Skeletal muscle cell (primary cell): ENCODE measurements around the gene RUSC1.

Source experiments
- DNase-seq: peaks from one replicate; pipeline ENCODE4 v3.0.0-alpha.2; 2010; ENCODE audit warnings: low read depth
- H3K4me3 ChIP-seq: 2 replicates; pipeline ENCODE4 v1.5.1; 2011; ENCODE audit warnings: low read depth, mild to moderate bottlenecking, control low read depth, low read length, moderate library complexity

Gene RUSC1

DNA sequence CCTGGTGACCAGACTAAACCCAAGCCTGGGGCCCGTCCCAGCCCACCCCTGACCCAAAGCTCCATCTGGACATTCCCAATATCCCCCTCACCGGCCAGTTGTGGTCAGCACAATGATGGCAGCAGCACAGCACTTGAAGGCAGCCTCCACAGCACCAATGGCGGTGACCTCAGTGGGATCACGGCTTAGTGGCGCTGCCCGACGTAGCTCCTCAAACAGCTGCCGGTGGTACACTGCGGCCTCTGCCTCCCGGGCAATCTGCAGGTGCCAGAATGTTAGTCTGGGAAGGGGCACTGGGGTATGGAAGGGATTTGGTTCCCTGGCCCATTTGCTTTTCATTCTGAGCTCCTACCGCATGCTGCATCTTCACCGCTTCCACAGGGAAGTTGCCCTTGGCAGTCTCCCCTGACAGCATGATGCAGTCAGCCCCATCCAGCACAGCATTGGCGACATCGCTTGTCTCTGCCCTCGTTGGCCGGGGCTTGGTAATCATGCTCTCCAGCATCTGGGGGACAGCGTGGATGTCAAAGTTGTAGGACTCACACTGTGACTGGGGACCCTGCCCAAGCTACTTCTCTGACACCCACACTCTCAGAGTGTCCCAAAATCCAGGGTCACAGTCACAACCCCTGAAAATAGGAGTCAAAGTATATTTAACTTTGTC lies 27.5 kb upstream of the RUSC1 start:
- H3K4me3 ChIP-seq = no peak overlapping the region
- DNase-seq = no peak

GRCh38 chr1:155294520-155295182 lies 26.0 kb upstream of the RUSC1 start:
- H3K4me3 ChIP-seq = peak overlapping the region; percentile 5
- no peak for DNase-seq

- peak overlapping the region; percentile 5 for H3K4me3 ChIP-seq
- DNase-seq = no peak
Measured at GRCh38 chr1:155295183-155295941, 25.3 kb upstream of the RUSC1 start.

GRCh38 chr1:155295942-155296267 lies 24.8 kb upstream of the RUSC1 start:
- DNase-seq = no peak
- H3K4me3 ChIP-seq = no peak overlapping the region

GRCh38 chr1:155296661-155297060 lies 24.0 kb upstream of the RUSC1 start:
- DNase-seq = no peak

DNA sequence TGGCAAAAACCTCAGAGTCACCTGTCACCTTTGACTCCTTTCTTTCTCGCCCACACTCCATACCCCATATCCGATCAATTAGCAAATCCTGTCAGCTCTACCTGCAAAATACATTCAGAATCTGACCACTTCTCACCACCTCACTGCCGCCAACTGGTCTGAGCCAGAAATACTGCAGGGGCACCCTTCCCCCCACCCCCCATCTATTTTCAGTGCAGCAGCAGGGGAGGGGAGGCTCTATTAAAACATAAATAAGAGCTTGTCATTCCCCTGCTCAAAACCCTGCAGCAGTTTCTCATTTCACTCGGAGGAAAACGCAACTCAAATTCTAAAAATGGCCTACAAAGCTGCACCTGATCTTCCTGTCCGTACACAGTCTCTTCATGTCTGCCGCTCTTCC lies 23.3 kb upstream of the RUSC1 start:
- DNase-seq = no peak
- H3K4me3 ChIP-seq = no peak overlapping the region

More at GRCh38 chr1:155296661-155297060, 24.0 kb upstream of the RUSC1 start:
- no peak overlapping the region for H3K4me3 ChIP-seq

DNA sequence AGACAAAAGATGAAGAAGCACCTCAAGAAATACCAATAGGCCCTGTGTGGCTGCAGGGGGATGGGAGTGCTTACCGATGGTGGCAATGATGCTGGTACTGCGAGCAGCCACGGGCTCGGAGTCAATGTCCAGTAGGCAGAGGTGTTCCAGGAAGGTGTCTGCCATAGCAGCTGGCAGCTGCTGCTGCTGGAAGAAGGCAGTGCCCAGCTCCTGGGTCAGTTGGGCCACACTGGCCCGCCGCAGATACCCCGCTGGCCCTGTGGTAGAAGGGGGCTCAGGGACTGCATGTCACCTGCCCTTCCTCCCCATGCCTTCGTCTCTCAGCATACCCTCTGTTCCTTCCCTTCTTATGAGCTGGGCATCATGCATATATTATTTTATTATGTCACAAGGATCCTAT lies 20.7 kb upstream of the RUSC1 start:
- no peak for DNase-seq
- no peak overlapping the region for H3K4me3 ChIP-seq

DNA sequence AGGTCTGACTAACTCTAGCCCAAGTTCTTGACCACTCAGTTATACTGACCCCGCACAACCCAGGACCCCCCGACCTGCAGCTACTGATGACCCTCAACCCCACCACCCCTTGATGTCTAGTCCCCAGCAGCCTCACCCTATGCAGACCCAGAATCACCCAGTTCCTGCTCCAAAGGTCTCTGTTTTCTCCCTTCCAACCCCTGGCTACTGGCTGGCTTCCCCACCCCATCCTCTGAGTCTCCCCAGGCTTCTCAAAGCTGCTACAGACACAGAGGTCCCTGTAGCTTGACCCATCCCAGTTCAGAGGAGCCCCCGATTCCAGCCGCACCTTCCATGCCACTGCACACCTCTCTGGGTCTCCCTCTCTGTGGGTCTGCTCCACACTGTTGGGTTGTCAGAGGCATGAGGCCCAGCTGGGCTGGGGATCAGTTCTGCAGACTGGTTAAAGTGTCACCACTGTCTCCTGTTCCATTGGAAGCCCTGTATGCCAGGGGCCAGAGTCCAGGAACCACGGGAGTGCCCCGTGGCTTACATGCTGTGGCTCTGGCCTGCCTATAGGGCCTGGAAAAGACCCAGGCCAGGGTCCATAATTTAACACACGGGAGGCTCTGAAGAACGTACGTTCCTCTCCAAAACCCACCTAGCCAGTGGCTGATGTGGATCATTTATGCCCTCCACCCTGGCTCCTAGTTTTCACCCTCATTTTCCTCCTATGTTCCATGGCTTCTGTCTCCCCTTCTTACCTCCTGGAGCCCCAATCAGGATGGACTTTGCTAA lies 20.0 kb upstream of the RUSC1 start:
- no peak overlapping the region for H3K4me3 ChIP-seq
- no peak for DNase-seq

DNA sequence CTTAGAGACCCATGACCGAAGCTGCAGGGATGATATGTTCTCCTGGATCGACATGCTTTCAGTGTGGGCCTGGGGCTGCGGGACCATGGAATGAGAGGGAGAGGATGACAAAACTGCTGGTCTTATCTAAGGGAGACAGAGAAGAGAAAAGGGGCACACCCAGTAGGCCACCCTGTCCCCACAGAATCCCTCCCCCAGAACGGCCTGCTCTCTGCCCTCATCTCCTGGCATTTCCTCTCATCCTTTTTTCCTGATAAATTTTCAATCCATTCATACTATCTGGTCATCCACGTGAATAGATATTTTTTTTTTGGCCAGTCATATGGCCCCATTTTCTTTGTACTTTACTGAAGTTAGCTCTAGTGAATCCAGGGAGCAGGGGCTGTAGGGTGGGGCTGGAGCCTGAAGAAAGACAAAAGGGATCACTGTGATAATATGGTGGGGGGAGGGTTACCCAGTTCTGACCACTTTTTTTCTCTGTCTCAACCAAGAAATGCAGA lies 19.3 kb upstream of the RUSC1 start, which contains the start of gene PKLR:
TSS of gene PKLR (minus strand) at position 97 of the 500 bp plus-strand sequence. CDS start at position 54, 43 bp downstream.
- no peak within 1 kb of the TSS for H3K4me3 ChIP-seq
- no peak for DNase-seq

DNA sequence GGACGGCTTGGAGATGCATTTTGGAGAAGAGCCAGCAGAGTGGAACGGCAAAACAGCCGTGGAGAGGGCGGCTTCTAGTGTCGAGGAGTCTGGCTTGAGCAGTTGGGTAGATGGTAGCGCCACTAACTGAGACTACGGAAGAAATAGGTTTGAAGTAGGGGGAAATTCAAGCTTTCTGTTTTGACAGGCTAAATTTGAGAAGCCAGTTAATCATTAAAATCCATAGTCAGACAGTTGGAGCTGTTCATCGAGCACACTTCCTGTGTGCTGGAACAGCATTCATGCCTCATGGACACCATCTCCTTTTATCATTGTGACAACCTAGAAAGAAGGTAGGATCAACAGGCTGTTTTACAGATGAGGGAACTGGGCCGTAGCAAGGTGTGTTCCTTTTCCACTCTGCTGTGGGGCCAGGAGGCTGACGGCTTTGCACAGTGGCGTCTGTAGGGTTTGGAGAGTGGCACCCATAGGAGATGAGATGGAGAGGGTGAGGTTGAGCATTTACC lies 16.1 kb upstream of the RUSC1 start:
- no peak for DNase-seq
- no peak overlapping the region for H3K4me3 ChIP-seq

DNA sequence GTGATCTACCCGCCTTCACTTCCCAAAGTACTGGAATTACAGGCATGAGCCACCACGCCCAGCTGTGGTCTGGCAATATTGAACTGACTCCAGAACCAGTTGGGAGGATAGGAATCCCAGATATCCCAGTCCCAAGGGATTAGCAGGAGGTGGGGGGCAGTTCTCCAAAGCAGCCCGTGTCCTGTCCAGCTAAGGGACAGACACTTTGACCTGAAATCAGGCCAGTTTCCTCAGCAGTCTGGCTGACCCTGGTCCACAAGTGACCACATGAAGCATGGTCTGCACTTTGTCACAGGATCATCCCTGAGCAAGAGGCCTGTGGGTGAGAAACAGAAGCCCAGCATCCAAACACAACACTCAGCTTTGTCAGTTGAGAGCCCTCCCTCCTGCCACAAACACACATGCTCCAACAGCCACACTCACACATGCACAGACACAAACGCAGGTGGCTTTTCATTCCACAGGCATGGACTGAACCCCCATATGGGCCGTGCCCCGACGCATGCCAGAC lies 14.8 kb upstream of the RUSC1 start:
- no peak overlapping the region for H3K4me3 ChIP-seq
- no peak for DNase-seq

DNA sequence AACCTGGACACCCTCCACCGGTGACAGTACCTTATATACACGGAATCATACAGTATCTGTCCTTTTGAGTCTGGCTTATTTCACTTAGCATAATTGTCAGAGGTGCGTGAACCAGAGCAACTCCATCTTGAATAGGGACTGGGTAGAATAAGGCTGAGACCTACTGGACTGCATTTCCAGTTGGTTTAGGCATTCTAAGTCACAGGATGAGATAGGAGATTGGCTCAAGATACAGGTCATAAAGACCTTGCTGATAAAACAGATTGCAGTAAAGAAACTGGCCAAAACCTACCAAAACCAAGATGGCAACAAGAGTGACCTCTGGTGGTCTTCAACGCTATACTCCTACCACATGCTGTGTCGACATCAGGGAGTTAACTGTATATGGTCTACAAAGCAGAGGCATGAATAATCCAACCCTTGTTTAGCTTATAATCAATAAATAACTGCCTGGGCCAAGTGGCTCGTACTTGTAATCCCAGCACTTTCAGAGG lies 13.4 kb upstream of the RUSC1 start:
- DNase-seq = no peak
- H3K4me3 ChIP-seq = no peak overlapping the region

DNA sequence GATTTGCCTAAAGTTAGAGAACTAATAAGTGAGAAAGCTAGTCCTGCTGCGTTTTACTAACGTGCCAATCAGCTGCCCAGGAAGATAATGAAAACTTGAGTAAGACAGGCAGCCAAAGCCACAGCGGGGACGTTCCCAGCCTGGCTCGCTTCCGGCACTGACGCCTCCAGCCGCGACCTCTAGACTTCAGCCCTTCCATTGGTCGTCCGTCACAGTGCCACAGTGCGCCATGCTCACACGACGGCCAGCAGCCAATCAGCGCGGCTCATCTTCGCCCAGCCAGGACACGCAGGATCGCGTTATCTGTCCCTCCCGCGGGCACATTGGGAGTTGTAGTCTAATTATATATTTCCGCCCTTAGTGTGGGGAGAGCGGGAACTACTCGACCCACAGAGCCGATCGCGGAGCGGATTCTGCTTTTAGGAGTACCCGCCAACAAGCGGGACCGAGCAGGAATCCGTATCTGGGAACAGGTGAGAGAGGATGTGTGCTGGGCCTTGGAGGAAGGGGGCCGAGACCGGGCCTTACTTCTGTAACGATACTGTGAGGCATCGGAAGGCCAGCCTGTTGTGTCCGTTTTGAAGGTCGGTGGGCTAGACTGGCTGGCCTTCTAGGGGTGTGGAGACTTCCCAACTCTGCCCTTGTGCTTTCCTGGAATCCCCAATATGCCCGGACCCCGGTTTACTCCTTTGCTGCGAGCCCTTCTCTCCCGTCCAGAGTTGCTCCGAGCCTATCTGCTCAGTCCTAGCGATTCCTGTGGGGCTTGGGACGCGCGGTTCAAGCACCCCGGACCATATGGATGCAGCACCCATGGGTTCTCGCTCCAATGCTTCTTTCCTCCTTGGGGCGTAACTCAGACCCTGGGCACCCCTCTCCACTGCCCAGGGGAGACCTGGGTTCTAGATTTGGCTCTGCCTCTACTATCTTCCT lies 11.9 kb upstream of the RUSC1 start, which contains the start of gene FDPS:
TSS of gene FDPS (plus strand) at position 374 of the 930 bp plus-strand sequence. CDS start 924 bp downstream, outside the sequence.
- peak; percentile 98 for DNase-seq
- H3K4me3 ChIP-seq = peak within 1 kb of the TSS; percentile 97

GRCh38 chr1:155309423-155310021 lies 11.2 kb upstream of the RUSC1 start:
- H3K4me3 ChIP-seq = peak overlapping the region; percentile 97
- no peak for DNase-seq

DNA sequence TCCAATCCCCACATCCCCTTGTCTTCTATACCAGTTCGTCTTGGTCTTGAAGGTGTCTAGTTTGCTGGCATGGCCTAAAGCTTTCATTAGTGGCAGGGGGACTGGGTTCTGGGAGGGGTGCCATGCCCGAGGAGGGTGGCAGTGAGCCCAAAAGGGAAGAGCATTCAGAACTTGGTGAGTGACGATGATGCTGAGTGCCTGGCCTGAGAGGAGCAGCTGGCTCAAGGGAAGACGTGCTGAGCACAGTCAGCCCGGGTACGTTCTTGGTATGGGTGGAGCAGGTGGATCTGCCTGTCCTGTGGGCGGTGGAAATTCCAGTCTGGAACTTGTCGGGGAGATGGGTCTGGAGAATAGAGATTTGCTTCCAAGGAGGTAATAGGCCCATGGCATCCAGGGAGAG lies 7.4 kb upstream of the RUSC1 start:
- no peak overlapping the region for H3K4me3 ChIP-seq
- no peak for DNase-seq

- DNase-seq = no peak
- no peak overlapping the region for H3K4me3 ChIP-seq
Measured at GRCh38 chr1:155316922-155317321, 3.8 kb upstream of the RUSC1 start.

GRCh38 chr1:155318082-155318481 lies 2.6 kb upstream of the RUSC1 start:
- H3K4me3 ChIP-seq = no peak overlapping the region
- DNase-seq = no peak

DNA sequence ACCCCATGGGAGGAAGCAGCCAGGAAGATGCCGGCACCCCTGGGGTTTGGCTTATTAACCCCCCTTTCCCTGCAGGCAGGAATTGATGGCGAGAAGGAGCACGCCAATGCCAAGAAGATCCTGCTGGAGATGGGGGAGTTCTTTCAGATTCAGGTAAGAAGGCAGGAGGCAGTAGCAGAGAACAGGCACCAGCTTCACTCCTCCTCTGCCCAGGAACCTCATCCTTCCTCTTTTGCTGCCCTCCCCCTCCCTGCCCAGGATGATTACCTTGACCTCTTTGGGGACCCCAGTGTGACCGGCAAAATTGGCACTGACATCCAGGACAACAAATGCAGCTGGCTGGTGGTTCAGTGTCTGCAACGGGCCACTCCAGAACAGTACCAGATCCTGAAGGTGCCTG lies 1.2 kb upstream of the RUSC1 start:
- no peak for DNase-seq

More for the DNA sequence above, 1.2 kb upstream of the RUSC1 start:
- H3K4me3 ChIP-seq = no peak overlapping the region
